ENCODE data around the gene RBPJL. TPM values are rescaled to one million over a fixed set of nuclear protein-coding genes. Genes with fewer than 3 reads are reported as not detected.
A peak's percentile ranks its signal among the peaks of the same experiment; 100 is the strongest.

Gene RBPJL
- total RNA-seq, 1 experiment from 2014 or later: 0.85 TPM

GRCh38 chr20:45258664-45259063, 48.0 kb upstream of the RBPJL start:
- Mint-ChIP-seq H3K36me3 (no peaks in the 10 kb centered on the region), H3K27me3 (ENCODE audit: low read depth) (no peaks in the 10 kb centered on the region), H3K4me1 (peaks cover 9% of the 10 kb centered on the region), H3K9me3 (no peaks in the 10 kb centered on the region), H3K27ac (no peak overlapping the region), H3K4me3 (no peak overlapping the region)
- DNase-seq (ENCODE audit: low spot score) (no peak), ATAC-seq (peak; percentile 47)
- ChIA-PET POLR2A (no interaction called here), CTCF (interaction anchor here (1.2 to 2.4 kb wide), 3 partner anchors 32 to 120 kb away, joined by 3 to 10 read pairs (median 5); no protein-coding TSS in a partner anchor)
- TF ChIP-seq ATF6 (CRISPR knock-in tag; IDR thresholded peaks at IDR 0.05) (no peak), KAT7 (CRISPR knock-in tag; IDR thresholded peaks at IDR 0.05; ENCODE audit: borderline replicate concordance) (no peak), ZNF317 (CRISPR knock-in tag; IDR thresholded peaks at IDR 0.05; ENCODE audit: borderline replicate concordance, low read depth) (no peak)
- TF ChIP-seq, protein P1, sequence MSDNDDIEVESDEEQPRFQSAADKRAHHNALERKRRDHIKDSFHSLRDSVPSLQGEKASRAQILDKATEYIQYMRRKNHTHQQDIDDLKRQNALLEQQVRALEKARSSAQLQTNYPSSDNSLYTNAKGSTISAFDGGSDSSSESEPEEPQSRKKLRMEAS (CRISPR knock-in tag; IDR thresholded peaks at IDR 0.05): no peak

DNA sequence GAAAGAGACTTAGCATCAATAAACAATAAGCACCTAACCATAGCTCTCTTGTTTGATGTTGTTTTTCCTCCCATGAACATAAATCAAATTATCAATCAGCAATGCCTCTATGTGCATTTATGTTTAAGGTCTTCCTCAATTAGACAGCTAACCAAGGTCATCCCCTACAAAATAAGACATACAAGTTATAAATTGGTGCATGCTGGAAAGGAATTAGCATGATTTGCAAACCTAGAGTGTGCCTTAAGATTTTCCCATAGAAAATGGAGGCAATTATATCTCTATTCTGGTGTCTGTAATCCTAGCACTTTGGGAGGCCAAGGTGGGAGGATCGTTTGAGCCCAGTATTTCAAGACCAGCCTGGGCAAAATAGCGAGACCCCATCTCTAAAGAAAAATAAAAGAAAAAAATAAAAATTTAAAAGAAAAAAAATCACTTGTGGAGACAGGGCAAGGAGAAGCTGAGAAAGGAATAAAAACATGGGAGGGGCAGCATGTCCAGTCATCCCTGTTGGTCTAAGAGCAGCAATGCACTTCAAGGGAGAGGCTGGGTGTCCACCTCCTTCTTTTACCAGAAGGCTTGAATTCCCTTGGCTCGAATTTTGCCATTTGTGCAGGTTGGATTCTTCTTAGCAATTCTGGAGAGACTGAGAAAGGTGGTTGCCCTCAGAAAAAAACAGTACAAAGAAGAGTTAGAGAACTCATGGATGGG, 42.9 kb upstream of the RBPJL start:
- no peak overlapping the region for H3K27ac Mint-ChIP-seq
- H3K9me3 Mint-ChIP-seq: no peaks in the 10 kb centered on the region
- ChIA-PET POLR2A (no interaction called here), CTCF (no interaction called here)
- H3K27me3 Mint-ChIP-seq (ENCODE audit: low read depth): no peaks in the 10 kb centered on the region
- no peaks in the 10 kb centered on the region for H3K36me3 Mint-ChIP-seq
- ATAC-seq: no peak
- no peak overlapping the region for H3K4me3 Mint-ChIP-seq
- TF ChIP-seq FOXJ3 (CRISPR knock-in tag; IDR thresholded peaks at IDR 0.05; ENCODE audit: borderline replicate concordance) (no peak), E2F1 (CRISPR knock-in tag; IDR thresholded peaks at IDR 0.05) (no peak), SP1 (CRISPR knock-in tag; conservative IDR thresholded peaks at IDR 0.05) (no peak), CTCF (IDR thresholded peaks at IDR 0.05) (no peak), ZNF138 (CRISPR knock-in tag; conservative IDR thresholded peaks at IDR 0.05) (no peak), E2F4 (CRISPR knock-in tag; IDR thresholded peaks at IDR 0.05; ENCODE audit: borderline replicate concordance, low read depth) (no peak), HMGA2 (CRISPR knock-in tag; IDR thresholded peaks at IDR 0.05) (no peak), SMAD4 (CRISPR knock-in tag; IDR thresholded peaks at IDR 0.05) (no peak), TEAD4 (CRISPR knock-in tag; IDR thresholded peaks at IDR 0.05) (no peak), ZNF263 (CRISPR knock-in tag; IDR thresholded peaks at IDR 0.05; ENCODE audit: low read depth) (no peak), NR1H2 (CRISPR knock-in tag; IDR thresholded peaks at IDR 0.05) (no peak), ZBTB21 (CRISPR knock-in tag; IDR thresholded peaks at IDR 0.05; ENCODE audit: borderline replicate concordance) (no peak), KAT7 (CRISPR knock-in tag; IDR thresholded peaks at IDR 0.05; ENCODE audit: borderline replicate concordance) (no peak)
- TF ChIP-seq, protein P2, sequence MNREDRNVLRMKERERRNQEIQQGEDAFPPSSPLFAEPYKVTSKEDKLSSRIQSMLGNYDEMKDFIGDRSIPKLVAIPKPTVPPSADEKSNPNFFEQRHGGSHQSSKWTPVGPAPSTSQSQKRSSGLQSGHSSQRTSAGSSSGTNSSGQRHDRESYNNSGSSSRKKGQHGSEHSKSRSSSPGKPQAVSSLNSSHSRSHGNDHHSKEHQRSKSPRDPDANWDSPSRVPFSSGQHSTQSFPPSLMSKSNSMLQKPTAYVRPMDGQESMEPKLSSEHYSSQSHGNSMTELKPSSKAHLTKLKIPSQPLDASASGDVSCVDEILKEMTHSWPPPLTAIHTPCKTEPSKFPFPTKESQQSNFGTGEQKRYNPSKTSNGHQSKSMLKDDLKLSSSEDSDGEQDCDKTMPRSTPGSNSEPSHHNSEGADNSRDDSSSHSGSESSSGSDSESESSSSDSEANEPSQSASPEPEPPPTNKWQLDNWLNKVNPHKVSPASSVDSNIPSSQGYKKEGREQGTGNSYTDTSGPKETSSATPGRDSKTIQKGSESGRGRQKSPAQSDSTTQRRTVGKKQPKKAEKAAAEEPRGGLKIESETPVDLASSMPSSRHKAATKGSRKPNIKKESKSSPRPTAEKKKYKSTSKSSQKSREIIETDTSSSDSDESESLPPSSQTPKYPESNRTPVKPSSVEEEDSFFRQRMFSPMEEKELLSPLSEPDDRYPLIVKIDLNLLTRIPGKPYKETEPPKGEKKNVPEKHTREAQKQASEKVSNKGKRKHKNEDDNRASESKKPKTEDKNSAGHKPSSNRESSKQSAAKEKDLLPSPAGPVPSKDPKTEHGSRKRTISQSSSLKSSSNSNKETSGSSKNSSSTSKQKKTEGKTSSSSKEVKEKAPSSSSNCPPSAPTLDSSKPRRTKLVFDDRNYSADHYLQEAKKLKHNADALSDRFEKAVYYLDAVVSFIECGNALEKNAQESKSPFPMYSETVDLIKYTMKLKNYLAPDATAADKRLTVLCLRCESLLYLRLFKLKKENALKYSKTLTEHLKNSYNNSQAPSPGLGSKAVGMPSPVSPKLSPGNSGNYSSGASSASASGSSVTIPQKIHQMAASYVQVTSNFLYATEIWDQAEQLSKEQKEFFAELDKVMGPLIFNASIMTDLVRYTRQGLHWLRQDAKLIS (CRISPR knock-in tag; IDR thresholded peaks at IDR 0.05; ENCODE audit: borderline replicate concordance): no peak
- TF ChIP-seq, protein P3, sequence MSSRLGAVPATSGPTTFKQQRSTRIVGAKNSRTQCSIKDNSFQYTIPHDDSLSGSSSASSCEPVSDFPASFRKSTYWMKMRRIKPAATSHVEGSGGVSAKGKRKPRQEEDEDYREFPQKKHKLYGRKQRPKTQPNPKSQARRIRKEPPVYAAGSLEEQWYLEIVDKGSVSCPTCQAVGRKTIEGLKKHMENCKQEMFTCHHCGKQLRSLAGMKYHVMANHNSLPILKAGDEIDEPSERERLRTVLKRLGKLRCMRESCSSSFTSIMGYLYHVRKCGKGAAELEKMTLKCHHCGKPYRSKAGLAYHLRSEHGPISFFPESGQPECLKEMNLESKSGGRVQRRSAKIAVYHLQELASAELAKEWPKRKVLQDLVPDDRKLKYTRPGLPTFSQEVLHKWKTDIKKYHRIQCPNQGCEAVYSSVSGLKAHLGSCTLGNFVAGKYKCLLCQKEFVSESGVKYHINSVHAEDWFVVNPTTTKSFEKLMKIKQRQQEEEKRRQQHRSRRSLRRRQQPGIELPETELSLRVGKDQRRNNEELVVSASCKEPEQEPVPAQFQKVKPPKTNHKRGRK (CRISPR knock-in tag; IDR thresholded peaks at IDR 0.05; ENCODE audit: borderline replicate concordance): no peak
- peaks cover 6% of the 10 kb centered on the region for H3K4me1 Mint-ChIP-seq
- DNase-seq (ENCODE audit: low spot score): no peak

Data from WTC11 (cell line).